Measurements from ENCODE around the gene KDM7A. TPM values are rescaled to one million over a fixed set of nuclear protein-coding genes. Genes with fewer than 3 reads are reported as not detected.

Gene KDM7A
- total and polyA plus RNA-seq, 10 of the 15 experiments (the other 5 are each of a cell fraction or from before 2014, with no cell fraction given), result 0.07 to 0.96 (median 0.74) TPM

GRCh38 chr7:140146574-140146973 is 30.2 kb downstream of the KDM7A start:
- Histone ChIP-seq H3K4me2 (ENCODE audit: control insufficient read depth, insufficient read depth) (no peak overlapping the region), H4K20me1 (ENCODE audit: control insufficient read depth, insufficient read depth) (no peaks in the 10 kb centered on the region), H3K36me3 (ENCODE audit: control insufficient read depth in 2 of 2, insufficient read depth in 2 of 2, low read length in 1 of 2) (no peaks in the 10 kb centered on the region), H3K9me3 (replicated peaks; ENCODE audit: control insufficient read depth, insufficient read depth, low read length) (no peaks in the 10 kb centered on the region), H3K9ac (ENCODE audit: control insufficient read depth, insufficient read depth, low read length) (no peak overlapping the region), H3K79me2 (ENCODE audit: control insufficient read depth, insufficient read depth, low read length) (no peaks in the 10 kb centered on the region), H3K27me3 (replicated peaks in 1 of 2; ENCODE audit: control insufficient read depth in 2 of 2, insufficient read depth in 2 of 2, low read length in 1 of 2) (no peaks in the 10 kb centered on the region), H2AFZ (ENCODE audit: control insufficient read depth, low read depth, low read length) (no peak overlapping the region), H3K4me1 (ENCODE audit: control insufficient read depth, insufficient read depth, low read length) (no peaks in the 10 kb centered on the region), H3K4me3 (no peak overlapping the region), H3K27ac (ENCODE audit: control insufficient read depth, insufficient read depth) (no peak overlapping the region)
- intact Hi-C loops (cut with micrococcal nuclease; ENCODE audit: unreplicated experiment) (no loop called here), in situ Hi-C loops (cut with MboI) (no loop called here)
- no peak for FAIRE-seq
- ChIA-PET SMC1A (ENCODE audit: uncharacterized antibody, unreplicated experiment) (interaction anchor here (0.7 to 1.4 kb wide), 2 partner anchors 24 to 35 kb away, joined by 3 to 4 read pairs; no protein-coding TSS in a partner anchor), POLR2A (no interaction called here), RAD21 (ENCODE audit: unreplicated experiment) (no interaction called here), CTCF (no interaction called here)
- no peak for ATAC-seq
- no peak for TF ChIP-seq NFIC (IDR thresholded peaks at IDR 0.05; ENCODE audit: low read depth, low read length)
- no TSS peak for BruUV-seq (replicated peaks)
- DNase-seq (ENCODE audit: low read depth, low spot score), result no peak
- 58% methylated on average over 4 of the region's 4 CpGs for WGBS (ENCODE audit: insufficient coverage, insufficient replicate concordance, low lambda C conversion rate, missing lambda C conversion rate)

GRCh38 chr7:140145709-140146108 is 31.1 kb downstream of the KDM7A start:
- Histone ChIP-seq H3K27ac (ENCODE audit: control insufficient read depth, insufficient read depth) (no peak overlapping the region), H3K79me2 (ENCODE audit: control insufficient read depth, insufficient read depth, low read length) (no peaks in the 10 kb centered on the region), H4K20me1 (ENCODE audit: control insufficient read depth, insufficient read depth) (no peaks in the 10 kb centered on the region), H2AFZ (ENCODE audit: control insufficient read depth, low read depth, low read length) (no peak overlapping the region), H3K4me2 (ENCODE audit: control insufficient read depth, insufficient read depth) (no peak overlapping the region), H3K4me1 (ENCODE audit: control insufficient read depth, insufficient read depth, low read length) (no peaks in the 10 kb centered on the region), H3K4me3 (no peak overlapping the region), H3K9me3 (replicated peaks; ENCODE audit: control insufficient read depth, insufficient read depth, low read length) (no peaks in the 10 kb centered on the region), H3K9ac (ENCODE audit: control insufficient read depth, insufficient read depth, low read length) (no peak overlapping the region), H3K27me3 (replicated peaks in 1 of 2; ENCODE audit: control insufficient read depth in 2 of 2, insufficient read depth in 2 of 2, low read length in 1 of 2) (no peaks in the 10 kb centered on the region), H3K36me3 (ENCODE audit: control insufficient read depth in 2 of 2, insufficient read depth in 2 of 2, low read length in 1 of 2) (no peaks in the 10 kb centered on the region)
- DNase-seq (ENCODE audit: low read depth, low spot score), result no peak
- in situ Hi-C loops (cut with MboI), result no loop called here
- ChIA-PET CTCF (no interaction called here), POLR2A (no interaction called here), SMC1A (ENCODE audit: uncharacterized antibody, unreplicated experiment) (interaction anchor here (0.9 to 1.4 kb wide), 2 partner anchors 12 to 24 kb away, joined by 3 to 4 read pairs; no protein-coding TSS in a partner anchor), RAD21 (ENCODE audit: unreplicated experiment) (no interaction called here)
- intact Hi-C loops (cut with micrococcal nuclease; ENCODE audit: unreplicated experiment), result no loop called here
- BruUV-seq (replicated peaks), result no TSS peak
- no peak for ATAC-seq
- FAIRE-seq, result no peak
- no peak for TF ChIP-seq EZH2 (IDR thresholded peaks at IDR 0.05; ENCODE audit: borderline replicate concordance, control insufficient read depth, low read depth, low read length)
- no peak for TF ChIP-seq ETV6 (conservative IDR thresholded peaks at IDR 0.05 in 1 of 2, IDR thresholded peaks at IDR 0.05 in 1 of 2; ENCODE audit: borderline replicate concordance in 1 of 2, low read depth in 1 of 2)
- no peak for TF ChIP-seq PAX5 (IDR thresholded peaks at IDR 0.05; ENCODE audit: borderline replicate concordance, low read depth, low read length)
- no peak for TF ChIP-seq ASH2L (IDR thresholded peaks at IDR 0.05; ENCODE audit: borderline replicate concordance, low read depth)
- TF ChIP-seq MEF2B (IDR thresholded peaks at IDR 0.05; ENCODE audit: partially characterized antibody, poor library complexity, severe bottlenecking), result no peak
- TF ChIP-seq JUND (IDR thresholded peaks at IDR 0.05; ENCODE audit: low read depth, low read length), result no peak
- TF ChIP-seq PBX3 (IDR thresholded peaks at IDR 0.05; ENCODE audit: insufficient replicate concordance, low read depth, low read length), result no peak
- TF ChIP-seq ZNF207 (IDR thresholded peaks at IDR 0.05; ENCODE audit: borderline replicate concordance), result no peak
- no peak for TF ChIP-seq TBL1XR1 (IDR thresholded peaks at IDR 0.05; ENCODE audit: low read depth, low read length)
- TF ChIP-seq KAT2A (conservative IDR thresholded peaks at IDR 0.05; ENCODE audit: control insufficient read depth, low read depth, low read length), result no peak
- TF ChIP-seq, protein P1, sequence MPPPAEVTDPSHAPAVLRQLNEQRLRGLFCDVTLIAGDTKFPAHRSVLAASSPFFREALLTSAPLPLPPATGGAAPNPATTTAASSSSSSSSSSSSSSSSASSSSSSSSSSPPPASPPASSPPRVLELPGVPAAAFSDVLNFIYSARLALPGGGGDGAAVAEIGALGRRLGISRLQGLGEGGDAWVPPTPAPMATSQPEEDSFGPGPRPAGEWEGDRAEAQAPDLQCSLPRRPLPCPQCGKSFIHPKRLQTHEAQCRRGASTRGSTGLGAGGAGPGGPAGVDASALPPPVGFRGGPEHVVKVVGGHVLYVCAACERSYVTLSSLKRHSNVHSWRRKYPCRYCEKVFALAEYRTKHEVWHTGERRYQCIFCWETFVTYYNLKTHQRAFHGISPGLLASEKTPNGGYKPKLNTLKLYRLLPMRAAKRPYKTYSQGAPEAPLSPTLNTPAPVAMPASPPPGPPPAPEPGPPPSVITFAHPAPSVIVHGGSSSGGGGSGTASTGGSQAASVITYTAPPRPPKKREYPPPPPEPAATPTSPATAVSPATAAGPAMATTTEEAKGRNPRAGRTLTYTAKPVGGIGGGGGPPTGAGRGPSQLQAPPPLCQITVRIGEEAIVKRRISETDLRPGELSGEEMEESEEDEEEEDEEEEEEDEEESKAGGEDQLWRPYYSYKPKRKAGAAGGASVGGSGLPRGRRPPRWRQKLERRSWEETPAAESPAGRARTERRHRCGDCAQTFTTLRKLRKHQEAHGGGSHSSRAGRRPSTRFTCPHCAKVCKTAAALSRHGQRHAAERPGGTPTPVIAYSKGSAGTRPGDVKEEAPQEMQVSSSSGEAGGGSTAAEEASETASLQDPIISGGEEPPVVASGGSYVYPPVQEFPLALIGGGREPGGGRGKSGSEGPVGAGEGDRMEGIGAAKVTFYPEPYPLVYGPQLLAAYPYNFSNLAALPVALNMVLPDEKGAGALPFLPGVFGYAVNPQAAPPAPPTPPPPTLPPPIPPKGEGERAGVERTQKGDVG (CRISPR knock-in tag; IDR thresholded peaks at IDR 0.05), result no peak
- TF ChIP-seq NFYB (IDR thresholded peaks at IDR 0.05; ENCODE audit: insufficient read depth, low read depth, low read length), result no peak
- TF ChIP-seq POLR2A (IDR thresholded peaks at IDR 0.05; ENCODE audit: low read depth, low read length), result no peak

Data from GM12878 (cell line).